Activated CD4-positive, alpha-beta T cell treated with anti-CD3 and anti-CD28 coated beads for 24 hours (primary cell): ENCODE data around the gene USF2.

ENCODE experiments used
- DNase-seq, 2 donors: peaks; one replicate each; pipeline ENCODE4 v3.0.0-alpha.2; 2020; ENCODE audit warnings: low read depth in 2 of 2

The USF2 gene

GRCh38 chr19:35320065-35320713, 51.4 kb downstream of the USF2 start:
- DNase-seq = no peak

GRCh38 chr19:35321291-35321690, 52.5 kb downstream of the USF2 start:
- no peak for DNase-seq

- DNase-seq = no peak
Measured at GRCh38 chr19:35322014-35322413, 53.3 kb downstream of the USF2 start.

GRCh38 chr19:35327642-35328041, 58.9 kb downstream of the USF2 start:
- no peak for DNase-seq

- no peak for DNase-seq
Measured at GRCh38 chr19:35328851-35329285, 60.1 kb downstream of the USF2 start, which contains the start of gene CD22. Gene CD22, plus strand, starts transcription at chr19:35329187. Its CDS starts 2,854 bp downstream, at chr19:35332041.

GRCh38 chr19:35329323-35329722, 60.6 kb downstream of the USF2 start:
- DNase-seq = no peak
